GM21360 (cell line): ENCODE results near the gene DUSP10.

Experiments
- ATAC-seq: cut with Tn5 transposase; IDR thresholded peaks from one replicate; pipeline ENCODE4 v1.9.1; 2021; ENCODE audit warnings: mild to moderate bottlenecking, moderate library complexity; ENCODE audit not compliant: unreplicated experiment

The DUSP10 gene

DNA sequence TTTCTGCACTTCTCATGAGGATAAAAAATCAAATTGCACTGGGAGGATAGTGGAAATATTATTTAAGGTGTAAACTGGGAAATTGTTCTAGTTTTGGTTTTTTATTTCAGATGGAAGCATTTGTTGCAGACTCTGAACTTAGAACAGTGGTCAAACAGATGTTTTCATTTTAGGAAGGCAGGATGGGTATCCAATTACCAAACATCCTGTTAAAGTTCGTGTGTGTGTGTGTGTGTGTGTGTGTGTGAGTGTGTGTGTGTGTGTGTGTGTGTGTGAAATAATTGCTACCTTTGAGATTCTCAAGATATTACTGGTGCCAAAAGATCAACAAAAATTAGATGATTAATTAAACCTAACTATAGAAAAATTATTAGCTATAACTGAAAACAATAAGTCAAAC is 24.3 kb upstream of the DUSP10 start:
- no peak for ATAC-seq

DNA sequence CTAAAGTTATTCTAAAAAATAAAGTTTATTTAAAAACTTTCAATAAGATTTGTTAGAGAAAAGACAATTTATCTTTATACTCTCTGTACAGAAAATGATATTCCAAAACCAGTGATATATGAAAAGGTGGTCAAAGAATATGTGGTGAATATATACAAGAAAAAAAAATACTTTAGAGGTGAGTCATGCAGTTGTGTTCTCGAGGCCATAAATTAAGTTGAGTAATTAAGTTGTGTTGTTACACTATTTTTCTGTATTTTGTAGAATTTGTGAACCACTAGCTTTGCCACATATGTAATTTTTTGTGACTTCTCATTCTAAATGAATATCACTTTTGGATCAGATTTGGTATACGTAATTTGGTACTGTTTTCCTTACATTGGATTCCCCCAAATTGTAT is 23.6 kb upstream of the DUSP10 start:
- ATAC-seq: no peak

DNA sequence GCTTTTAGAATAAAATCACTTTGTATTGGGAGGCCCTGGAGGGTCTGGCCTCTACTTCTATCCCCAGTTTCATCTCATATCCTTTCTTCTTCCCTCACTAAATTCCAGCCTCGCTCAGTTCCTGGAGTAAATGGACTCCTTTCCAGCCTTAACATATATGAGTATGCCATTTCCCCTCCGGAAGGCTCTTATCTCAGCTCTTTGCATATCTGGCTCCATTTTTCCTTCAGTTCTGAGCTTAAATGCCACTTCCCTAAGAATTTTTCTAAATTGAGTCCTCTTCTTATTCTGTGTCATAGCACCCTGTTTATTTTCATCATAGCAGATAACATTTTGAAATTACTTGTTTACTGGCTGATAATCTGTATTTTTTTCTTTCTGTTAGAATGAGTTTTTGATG is 20.2 kb upstream of the DUSP10 start:
- ATAC-seq: no peak

DNA sequence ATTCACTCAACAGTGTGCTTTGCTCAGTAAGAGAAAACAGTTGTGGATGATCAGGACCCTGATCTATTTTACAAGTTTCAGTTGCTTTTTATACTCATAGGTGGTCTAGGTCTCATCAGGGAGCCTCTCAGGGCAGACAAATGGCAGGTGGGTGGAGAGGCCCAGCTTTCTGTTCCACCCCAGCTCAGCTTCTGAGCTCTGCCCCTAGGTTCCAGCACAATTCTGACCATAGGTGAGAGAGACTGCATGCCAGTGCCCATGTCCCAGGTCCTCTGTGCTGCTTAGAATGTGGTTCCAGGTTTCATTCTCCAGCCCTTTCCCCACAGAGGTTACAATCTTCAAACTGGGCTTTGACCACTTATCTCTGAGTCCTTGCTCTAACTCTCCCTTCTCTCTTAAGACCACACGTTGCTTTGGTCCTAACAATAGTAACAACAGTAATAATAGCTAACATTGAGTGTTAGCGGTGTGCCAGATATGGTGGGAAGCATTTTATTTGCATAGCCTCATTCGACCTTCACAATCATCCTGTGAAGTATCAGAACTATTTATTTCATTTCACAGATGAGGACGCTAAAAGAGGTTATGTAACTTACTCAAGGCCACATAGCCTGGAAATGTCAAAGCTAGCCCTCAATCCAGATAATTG is 19.6 kb upstream of the DUSP10 start:
- peak; percentile 68 for ATAC-seq

DNA sequence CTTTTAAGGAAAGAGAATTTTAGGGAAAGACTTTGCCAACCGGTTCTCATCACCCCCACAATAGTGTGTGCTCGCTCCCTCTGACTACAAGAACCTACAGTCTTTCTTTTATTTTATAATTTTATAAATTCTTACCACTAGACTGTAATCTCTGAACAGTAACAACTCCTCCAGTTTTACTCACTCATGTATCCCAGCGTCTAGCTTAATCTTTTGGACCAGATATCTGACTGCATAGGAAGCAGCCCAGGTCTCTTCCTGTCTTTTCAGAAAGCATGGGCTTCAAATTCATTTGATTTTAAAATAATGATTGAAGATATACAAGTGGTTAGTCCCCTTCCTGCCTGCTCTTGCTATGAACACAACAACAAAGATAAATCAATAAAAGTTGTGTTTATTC is 19.0 kb upstream of the DUSP10 start:
- peak; percentile 3 for ATAC-seq

DNA sequence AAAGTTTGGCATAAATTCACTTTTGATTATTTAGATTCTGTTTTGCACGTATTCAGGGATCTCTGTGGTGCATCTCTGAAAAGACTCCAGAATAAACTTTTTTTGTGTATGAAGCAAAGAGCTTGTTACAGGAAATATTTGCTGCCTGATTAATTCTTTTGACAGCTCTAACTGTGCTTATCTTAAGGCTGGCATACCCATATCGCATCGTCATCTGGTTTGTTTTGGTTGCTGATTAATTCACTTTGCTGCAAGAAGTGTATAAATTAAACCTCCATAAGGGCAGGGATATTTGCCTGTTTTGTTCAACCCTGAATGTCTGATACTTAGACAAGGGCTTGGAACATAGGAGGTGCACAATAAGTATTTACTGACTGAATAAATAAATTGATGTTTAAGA is 17.5 kb upstream of the DUSP10 start:
- no peak for ATAC-seq

DNA sequence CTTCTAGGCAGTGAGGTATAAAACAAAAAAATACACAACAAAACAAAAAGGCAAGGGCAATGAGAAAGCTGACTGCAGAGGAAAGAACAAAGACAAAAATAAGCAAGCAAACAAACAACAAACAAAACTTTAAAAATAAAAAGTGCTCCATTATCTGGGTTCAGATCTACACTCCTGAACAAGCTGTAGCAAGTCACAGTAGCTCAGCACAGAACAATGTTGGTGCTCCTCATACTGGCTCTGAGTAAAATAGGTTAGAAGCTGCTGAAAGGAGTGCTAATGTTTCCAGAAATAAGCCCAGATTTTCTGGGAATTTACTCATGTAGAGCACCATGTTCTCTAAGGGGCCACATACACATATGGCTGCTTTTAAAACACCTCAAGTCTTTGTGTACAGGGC is 16.6 kb upstream of the DUSP10 start:
- ATAC-seq: no peak

DNA sequence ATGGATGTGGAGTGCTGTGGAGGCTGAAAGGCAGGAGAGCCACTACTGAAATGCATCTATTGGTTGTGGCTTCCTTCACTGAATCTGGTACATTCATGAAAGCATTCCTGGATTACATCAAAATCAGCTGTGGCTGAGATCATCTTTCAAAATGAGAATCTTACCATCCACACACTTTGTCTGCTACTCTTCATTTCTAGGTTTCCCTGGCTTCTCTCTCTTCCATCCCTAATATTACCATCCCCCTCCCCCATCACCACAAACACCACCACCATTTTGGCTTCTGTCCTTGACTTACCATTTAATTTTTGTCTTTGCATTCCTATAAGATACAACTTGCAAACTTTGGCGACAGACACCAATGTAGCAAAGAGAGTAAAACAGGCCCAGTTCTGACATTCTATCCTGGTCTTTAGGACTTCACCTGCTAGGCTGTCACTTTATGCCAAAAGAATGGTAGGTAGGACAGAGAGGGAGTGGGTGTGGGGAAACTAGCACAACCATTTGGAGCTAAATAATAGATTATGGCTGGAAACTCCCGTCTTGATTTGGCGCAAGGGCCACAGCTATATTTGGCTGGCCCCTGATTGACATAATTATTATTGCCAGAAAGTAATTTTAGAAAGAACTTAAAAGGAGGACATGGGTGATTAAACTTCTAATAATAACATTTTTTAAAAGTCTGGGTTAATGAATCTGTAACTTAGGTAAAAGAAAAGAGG is 15.1 kb upstream of the DUSP10 start:
- ATAC-seq: no peak

DNA sequence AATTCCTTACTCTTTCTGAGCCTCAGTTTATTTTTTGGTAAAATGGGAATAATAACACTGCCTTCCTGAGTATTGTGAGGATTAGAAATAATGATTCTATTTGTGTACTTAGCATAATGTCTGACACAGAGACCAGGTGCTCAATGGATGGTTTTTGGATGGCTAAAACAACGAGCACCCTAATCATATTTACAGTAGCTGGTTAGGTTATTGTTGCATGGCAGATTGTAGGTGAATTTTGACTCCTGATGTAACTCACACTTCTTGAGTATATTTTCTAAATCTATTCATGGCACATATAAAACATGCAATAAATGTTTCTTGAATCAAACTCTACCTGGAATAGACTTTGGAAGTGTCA is 11.9 kb upstream of the DUSP10 start:
- peak; percentile 23 for ATAC-seq

DNA sequence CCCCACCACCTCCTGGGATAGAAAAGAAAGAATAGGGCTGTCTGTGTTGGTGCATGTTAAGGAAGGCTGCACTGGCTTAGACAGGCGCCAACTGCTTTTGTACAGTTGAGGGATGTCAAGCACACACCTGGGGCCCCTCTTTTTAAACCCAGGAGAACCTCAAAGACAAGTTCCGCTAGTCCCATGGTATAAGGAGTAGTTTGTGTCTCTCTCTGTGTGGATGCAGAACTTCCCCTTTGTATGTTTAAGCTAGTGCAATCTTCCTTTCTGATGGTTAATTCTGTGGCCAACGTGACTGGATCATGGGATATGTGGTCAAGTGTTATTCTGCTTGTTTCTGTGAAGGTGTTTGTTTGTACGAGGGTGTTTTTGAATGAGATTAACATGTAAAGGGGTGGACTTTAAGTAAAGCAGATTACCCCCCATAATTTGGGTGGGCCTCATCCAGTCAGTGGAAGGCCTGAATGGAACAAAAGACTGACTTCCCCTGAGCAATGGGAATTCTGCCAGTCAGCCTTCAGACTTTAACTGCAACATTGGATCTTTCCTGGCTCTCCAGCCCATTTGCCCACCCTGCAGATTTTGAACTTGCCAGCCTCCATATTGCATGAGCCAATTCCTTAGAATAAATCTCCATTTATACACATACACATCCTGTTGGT is 9.5 kb upstream of the DUSP10 start:
- ATAC-seq: no peak

DNA sequence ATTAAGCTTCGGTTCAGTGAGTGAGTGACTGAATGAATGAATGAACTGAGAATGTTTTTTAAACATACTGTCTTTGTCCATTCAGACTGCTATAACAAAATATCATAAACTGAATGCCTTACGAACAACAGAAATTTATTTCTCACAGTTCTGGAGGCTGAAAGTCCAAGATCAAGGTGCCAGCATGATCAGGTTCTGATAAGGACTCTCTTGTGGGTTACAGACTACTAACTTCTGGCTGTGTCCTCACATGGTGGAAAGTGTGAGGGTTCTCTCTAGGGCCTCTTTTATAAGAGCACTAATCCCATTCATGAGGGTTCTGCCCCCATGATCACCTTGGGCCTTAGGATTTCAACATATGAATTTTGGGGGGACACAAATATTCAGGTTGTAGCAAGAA is 7.1 kb upstream of the DUSP10 start:
- no peak for ATAC-seq

DNA sequence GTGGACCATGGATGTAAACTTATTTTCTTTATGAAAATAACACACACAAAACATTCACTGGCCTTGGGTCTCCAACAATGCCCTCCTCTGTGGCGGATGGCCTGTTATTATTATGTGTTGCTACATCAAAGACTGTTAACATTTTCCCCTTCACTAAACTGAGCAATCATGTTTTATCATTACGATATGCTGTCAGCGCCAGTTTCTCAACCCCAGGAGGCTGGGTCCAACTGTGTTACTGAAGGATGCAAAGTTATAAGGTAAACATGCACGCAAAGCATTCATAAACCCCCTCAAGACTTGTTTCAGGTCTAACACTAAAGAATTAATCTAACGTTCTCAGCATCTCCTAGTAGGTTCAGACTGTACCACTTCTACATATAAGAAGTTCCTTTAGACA is 6.0 kb upstream of the DUSP10 start:
- no peak for ATAC-seq

DNA sequence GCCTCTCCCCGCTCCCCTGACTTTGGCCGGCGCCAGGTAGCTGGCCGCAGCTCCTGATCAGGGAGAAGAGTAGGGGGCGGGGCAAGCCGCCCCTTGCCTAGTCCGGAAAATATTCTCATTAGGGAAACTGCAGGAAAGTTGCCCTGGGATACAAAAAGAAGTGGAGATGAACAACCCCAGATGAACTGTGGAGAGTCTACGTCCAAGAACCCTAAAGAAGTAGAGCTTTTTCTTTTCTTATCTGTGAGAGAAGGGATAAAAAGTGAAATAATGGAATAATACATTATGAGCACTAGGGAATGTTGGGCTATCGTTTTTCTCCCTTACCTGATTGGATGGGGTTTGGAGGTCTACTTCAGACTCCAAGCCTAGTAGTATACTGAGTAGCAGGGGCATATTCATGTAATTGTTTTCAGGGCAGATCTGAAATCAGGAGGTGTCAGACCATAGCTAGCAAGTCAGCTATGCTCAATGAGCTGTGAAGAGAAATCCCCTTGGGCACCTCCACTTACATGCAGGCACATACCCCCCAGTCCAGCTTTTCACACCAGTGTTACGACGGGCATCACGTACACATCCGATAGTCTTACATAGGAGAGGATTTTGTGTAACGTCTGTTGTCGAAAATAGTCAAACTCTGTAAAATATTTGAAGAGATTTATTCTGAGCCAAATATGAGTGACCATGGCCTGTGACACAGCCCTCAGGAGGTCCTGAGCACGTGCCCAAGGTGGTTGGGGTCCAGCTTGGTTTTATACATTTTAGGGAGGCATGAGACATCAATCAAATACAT is 1.7 kb upstream of the DUSP10 start:
- peak; percentile 12 for ATAC-seq

DNA sequence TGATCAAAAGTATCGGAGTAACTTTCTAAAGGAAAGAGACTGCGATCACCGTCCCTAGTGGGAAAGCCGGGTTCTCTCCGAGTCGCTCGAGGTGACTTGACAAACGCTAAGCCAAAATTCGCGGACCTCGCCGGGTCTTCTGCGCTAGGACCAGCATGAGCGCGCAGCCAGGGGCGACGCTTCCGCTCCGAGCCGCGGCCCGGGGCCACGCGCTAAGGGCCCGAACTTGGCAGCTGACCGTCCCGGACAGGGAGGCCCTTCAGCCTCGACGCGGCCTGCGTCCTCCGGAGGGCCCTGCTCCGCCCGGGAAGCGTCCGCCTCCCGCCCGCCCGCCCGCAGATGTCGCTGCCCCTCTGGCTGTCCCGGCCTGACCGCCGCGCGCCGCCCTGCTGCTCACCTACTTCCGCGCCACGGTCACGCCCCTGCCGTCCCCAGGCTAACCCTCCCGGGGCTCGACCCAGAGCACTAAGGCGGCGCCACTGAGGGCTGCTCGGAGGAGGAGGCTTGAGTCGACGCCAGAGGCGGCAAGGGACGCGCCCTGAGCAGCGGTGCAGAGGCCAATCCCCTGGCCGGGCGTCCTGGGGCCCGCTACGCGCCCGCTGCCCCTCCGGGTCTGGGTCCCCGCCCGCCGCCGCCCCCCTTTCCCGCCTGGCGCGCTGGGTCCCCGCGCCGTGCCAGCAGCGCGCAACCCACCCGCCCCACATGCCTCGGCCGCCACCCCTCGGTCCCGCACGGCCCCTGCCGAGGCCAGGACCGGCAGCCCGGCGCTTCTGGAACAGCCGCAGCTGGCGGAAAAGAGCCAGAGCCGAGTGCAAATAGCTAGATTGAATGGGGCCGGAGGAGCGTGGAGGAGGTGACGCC is 896 bp upstream of the DUSP10 start:
- ATAC-seq: peak; percentile 42

DNA sequence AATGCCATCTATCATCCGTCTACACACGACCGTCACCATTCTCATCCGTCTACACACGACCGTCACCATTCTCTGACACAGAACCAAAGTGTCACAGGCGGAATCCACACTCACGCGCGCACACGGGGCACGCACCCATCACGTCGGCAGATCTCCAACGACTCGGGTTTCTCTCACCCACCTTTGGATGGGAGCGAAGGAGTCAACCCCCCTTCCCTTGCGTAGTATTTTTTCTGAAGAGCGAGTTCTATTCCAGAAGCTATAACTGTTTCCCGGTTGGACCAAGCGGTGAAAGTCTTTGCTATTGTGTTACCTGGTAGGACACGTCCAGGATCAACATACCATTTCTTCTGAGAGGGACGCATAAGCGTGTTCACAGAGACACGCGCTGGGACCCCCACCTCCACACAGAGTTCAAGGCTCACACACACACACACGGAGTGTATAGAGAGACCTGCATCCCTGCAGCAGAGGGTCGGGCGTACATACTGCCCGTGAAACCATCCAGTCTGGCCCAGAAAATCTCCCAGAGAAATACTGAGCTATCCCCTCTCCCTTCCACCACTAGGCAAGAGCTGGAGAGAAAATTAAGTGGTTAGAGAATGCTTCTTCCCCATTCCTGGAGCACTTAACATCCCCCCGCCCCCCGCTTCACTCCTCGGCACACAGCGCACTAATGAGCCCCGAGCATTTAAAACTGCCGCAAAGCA is 741 bp downstream of the DUSP10 start:
- no peak for ATAC-seq

DNA sequence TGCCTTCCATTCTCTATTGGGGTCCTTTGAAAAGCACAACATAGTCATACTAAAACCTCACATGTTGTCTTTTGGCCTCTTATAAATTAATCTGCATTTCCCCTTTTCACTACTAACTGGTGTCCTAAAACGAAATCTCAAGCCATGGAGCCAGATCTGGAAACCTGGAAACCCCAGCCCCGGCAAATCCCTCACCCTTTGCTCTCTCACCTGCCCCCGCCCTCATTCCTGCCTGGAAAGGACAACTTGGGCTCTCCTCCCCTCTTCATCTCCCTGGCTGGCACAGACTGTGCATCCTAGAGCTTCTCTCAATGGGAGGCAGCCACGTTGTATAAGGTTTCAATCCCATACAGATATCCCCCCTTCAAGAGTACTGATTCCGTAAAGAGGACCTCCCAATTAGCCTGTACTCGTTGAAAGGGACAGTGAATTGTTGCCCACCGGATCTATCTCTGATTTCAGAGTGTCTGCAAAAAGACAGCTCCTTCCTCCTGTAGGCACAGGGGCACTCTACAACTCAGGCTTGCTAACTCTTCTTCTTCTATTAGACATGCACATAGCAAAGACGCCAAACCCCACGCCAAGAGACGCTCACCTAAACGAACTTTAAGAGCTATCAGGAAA is 1.4 kb downstream of the DUSP10 start:
- no peak for ATAC-seq

DNA sequence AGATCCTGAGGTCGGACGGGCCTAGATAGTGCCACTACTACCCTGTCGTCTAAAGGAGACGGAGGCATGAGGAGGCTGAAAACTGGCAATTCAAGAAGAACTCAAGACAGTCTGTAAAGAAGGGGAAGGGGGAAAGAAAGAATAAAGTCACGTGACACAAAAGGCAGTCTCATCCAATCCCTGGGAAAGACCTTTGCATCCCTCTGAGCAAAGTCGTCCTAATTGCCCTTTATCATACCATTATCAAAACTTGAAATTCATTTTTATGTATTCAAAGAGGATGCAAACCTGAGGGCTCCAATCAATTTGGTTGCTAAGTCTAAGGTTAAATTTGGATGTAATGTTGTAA is 2.2 kb downstream of the DUSP10 start:
- ATAC-seq: no peak

DNA sequence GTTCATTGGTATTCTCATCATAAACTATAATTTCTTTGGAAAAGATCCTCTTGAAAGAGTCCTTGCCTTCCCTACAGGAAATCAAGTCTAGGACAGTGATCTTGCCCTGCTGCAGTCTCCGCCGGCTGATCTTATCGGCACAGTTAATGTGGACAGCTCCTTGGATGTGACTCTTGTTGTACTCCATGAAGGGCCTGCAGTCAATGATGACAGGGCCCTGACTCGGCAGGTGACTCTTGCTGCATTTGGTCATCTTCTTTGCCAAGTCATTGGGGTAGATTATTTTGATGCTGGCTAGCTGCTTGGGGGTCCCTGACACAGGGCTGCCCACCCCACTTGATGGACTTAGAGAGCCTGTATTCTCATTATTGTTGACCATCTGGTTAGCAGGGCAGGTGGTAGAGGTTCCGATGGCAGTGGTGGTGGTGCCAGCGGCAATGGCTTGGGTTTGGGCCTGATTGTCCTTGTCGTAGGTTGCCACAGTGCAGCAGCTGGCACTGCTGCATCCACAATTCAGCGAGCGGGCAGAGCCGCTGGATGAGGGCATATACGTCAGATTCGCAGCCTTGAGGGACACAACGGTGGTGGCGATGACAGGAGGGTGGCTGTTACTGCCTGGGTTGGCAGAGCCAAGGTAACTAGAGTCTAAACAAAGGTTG is 2.7 kb downstream of the DUSP10 start:
- ATAC-seq: no peak

DNA sequence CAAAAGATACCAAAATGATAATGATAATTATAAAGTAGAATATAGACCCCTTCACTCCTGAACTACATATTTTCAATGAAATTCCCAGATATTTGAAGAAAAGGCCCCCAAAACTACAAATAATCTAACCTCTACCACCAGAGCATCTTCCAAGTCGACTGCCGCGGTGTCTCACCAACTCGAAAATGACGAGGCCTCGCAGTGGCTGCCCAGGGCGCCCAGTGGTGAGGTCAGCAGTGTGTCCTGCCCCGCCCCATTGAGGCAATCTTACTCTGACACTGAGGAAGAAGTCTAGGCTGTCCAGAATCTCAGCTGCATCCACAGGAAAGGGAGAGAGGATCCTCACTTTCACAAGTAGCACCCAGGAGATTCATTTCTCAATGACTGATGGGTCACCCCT is 5.2 kb downstream of the DUSP10 start:
- no peak for ATAC-seq
